NCI-H345 treated with DMSO at 0.1 percent for 48 hours (cell line): ENCODE results near the gene ZDBF2.
"Not testable (repeated sequence)": the region's sequence is repeated elsewhere in the genome, so short reads cannot be mapped to it uniquely, and the experiment has no call there.

ENCODE experiments used
- DNase-seq: peaks from one replicate; lab custom pipeline; 2025; ENCODE audit not compliant: unreplicated experiment; lab: John Stamatoyannopoulos, UW

Gene ZDBF2

DNA sequence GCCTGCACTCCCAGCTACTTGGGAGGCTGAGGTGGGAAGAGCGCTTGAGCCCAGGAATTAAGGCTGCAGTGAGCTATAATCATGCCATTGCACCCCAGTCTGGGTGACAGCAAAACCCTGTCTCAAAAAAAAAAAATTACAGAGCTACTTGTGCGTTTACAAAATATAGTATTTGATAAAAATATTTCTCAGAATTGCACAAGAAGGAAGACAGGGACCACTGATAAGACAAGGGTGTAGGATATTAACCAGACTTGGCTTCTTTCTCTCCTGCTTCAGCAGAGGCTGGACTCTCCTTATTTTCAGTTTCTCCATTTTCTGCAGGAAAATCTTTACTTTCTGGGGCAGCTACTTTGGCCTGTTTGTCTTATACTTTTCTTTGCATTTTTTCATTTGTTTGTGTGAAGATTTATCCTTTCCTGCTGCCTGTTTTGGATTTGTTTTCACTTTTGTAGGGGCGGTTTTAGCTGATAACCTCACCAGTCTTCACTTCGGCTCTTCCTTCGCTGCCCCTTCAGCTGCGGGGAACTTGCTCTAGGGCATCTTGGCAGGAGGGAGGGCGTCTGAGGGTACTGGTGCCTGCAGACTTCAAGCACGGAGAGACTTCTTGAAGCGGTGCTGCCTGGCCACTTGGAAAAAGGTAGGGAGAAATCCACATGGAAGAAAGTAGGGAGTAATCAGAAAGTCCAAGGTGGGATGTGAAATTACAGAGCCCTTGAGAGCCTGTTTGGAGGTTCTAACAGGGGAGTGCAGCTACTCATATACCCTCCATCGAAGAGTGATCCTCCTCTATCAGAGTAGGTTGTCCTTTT is 14.9 kb upstream of the ZDBF2 start:
- DNase-seq: peak; percentile 16

DNA sequence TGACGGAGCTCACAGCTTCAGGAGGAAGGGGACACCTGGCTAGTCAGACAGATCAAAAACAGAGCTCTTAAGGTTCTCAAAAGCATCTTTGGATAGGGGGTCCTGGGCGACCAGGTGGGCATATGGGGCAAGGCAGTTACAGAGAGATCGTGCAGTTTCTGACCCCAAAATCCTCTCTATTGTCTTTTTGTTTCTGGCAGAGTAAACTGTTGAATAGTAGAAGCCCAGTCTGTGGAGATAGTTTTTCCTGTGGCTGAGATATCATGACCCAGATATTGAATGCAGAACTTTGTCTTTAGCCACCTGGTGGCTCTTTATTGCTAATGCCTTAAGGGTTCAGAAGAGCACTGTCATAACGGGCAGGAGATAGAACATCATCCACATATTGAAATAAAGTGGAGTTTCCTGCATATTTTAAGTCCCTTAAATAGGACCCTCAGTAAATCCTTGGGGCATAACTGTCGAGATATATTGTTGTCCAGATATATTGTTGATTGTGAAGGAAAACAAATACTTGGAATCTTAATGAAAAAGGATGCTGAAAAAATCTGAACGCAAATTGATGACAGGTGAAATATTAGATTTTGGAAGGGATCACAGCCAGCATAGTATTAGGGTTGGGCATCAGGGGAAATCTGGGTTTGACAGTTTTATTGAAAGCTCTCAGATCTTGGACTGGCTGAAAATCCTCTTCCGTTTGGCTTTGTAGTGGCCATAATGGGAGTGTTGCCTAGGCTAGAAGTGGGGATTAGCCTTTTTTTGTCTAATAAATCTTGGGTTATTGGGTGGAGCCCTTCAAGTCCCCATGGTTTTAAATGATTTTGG is 14.1 kb upstream of the ZDBF2 start:
- no peak for DNase-seq

DNA sequence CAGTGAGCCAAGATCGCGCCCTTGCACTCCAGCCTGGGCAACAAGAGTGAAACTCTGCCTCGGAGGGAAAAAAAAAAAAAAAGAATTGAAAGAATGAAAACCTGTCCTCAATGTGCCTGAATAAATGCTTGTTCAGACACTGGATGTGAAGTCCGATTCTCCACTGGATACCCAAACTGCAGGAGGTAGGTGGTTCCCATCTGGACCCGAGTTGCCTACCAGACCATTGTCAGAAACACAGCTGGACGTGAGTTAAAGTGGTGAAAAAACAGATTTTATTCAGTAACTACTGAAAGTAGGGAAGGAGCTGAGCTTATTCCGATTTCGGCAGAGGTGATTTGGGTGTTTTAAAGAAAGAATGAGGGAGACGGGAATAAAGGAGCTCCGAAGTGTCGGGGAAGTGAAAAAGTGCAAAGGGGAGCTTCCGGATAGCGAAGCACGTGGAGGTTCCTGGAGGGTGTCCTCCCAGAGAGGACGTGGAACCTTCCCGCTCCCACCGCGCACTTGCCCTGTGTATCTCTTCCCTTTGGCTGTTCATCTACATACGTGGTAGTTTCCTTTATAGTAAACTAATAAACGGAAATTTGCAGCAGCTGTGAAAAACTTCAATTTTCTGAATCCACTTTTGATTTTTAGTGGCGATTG is 10.4 kb upstream of the ZDBF2 start:
- DNase-seq: no peak

DNA sequence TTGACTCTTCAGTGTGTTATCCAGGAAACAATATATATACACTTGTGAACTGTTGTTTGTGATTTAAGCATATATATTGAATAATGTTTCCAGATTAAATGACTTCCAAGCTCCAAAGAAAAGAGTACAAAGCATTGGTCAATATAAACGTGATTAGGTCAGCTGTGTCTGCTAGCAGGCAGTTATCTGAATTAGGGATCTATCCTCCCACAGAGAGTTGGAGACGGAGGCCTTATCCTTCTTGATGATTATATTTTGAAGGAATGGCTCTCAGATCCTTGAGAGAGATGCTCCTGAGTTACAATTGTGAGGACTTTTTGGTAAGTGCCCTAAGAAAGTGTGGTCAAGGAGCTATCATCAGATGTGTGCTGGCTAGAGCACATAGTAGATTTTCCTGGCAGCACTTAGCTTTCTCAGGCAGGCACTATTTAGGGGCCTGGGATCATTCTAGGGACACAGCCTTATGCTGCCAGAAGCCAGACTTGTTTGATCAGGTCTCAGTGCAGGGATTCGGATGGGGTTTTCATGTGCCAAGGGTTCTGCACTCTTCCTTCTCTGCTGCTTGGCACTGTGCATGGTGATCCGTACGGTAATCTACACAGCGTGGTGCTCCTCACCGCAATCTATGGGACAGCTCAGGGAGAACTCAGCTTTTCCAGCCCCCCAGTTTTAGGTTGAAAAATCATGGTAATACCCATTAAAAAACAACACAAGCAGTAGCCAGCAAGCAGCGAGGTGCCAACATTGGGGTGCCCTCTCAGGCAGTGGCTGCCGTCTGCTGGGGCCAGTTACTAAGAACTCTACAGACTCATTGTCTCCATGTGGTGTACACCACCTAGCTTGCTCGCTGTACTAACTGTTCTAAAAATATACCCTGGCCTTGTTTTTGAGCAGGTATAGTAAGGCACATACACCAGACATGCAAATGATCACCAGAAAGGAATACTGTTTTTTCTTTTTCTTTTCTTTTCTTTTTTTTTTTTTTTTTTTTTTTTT is 8.0 kb upstream of the ZDBF2 start:
- no peak for DNase-seq

DNA sequence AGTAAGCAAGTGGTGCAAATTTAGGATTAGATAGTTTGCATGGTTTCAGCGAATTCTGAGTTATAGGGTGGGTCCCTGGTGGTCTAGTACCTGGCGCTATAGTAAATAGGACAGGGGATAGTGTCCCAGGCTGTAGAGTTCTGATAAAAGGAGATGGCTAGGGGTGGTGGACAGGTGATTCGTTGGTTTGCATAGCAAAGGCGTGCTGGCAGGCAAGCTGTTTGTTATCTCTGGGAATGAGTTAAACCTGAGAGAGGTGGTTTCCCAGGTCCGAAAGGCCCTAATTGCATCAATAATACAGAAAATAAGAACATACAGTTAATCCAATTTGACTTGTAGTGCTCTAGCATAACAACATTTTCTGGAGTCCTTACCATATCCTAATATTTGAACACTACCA is 6.9 kb upstream of the ZDBF2 start:
- DNase-seq: no peak

DNA sequence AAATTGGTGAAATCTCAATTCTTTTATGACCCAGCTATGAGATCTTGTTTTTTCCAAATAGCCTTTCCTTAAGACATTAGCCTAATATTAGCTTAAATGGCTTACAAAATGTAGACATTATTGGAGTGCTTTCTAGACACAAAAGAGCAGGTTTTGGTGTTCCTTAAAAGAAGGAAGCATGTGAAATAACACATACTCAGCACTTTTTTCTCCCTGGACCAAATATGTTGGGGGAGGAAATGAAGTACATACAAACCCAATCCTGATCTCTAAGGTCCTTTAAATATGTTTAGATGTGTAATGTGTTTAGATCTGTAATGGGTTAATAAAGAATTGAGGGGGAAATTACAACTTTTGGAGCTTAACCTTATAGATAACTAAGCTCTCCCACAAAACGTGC is 3.4 kb upstream of the ZDBF2 start:
- DNase-seq: no peak

DNA sequence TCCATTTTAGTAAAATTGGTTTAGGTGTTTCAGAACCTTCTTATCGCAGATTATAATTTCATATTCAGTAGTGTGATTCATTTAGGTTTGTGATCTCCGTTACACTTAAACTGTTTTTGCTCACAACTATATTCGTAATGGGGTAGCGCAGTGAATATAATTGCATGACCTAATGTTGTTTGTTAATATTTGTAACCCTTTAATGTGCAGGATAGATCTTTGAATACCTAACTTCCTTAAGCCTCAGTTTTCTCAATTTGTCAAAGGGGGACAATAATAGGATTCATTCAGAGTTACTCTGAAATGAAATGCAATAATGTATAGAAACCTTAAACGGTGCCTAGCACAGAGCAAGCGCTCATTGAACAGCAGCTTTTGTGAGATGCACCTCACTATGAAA is 558 bp upstream of the ZDBF2 start:
- DNase-seq: no peak

DNA sequence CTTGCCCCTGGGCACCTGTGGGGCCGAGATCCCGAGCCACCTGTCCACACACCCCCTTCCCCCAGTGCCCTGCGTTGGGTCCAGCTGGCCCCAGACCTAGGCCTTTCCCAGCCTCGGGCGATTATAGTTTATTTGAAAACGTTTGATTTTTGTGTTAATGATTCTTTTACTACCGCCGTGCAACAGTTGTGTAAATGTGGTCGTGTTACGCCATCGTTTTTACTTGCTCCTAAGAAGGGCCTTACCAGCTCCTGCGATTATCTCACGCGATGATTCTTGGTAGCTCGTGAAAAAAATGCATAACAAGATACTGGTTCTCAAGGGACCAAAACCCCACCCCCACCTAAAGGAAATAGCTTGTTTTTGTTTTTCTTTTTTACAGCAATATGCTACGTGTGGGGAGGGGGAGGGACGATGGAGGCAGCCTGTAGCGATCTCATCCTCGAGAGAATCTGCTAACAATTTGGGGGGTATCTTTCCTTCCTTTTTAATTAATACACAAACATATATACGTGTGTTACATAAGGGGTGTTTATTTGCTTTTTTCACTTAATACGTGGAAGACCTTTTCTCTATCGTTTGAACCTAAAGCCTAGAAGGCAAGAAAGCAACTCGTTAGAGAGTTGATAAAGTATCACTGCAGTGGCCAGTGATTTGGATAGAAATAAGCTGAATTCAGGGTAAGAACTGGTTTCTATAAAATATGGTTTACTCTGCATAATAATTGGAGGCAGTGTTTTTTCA is 1.0 kb downstream of the ZDBF2 start:
- no peak for DNase-seq

DNA sequence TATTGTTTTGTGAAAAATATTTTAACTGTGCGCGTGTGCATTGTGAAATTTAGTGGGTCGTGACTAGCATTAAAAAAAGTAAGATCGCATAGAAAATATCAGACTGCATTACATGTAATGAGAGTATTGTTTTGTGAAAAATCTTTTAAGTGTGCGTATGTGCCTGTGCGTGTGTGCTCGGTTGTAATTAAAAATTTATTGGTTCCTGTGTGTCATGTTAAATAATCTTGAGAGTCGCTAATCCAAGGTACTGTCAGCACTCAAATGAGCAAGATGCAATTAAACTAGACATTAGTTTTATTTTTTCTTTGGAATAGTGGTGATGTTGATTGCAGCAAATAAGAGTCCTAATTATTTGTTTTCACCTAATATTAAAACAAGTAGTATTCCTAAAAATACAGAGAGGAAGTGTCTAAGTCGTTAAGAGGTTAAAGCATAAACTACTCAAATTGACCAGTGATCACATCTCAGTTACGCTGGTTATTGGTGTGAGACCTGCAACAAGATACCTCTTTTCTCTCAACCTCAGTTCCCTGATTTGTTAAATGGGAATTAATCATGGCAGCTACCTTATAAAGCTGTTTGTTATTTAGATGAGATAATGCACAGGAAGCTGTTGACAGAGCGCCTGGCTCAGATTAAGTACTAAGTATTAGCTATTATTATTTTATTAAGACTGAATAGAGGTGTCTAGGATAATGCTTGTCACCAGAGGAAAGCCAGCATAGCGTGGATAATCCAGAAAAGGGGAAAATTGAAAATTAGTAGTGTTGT is 1.9 kb downstream of the ZDBF2 start:
- DNase-seq: no peak

DNA sequence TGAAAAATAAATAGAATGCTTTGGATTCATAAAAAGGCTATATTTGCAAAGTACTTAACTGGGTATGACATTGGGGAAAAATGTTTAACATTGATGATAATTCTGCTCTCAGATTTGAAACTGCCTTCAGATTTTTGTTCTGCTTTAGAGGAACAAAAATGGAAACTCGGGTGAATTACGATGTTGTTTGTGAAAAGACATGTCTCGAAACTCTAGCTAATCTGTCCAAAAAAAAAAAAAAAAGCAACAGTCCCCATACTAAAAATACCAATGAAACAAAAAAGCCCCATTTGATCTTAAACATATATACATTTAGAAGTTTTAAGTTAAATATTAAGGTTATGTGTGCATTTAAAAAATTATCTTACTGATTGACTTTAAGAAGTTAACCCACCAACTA is 3.0 kb downstream of the ZDBF2 start:
- no peak for DNase-seq

DNA sequence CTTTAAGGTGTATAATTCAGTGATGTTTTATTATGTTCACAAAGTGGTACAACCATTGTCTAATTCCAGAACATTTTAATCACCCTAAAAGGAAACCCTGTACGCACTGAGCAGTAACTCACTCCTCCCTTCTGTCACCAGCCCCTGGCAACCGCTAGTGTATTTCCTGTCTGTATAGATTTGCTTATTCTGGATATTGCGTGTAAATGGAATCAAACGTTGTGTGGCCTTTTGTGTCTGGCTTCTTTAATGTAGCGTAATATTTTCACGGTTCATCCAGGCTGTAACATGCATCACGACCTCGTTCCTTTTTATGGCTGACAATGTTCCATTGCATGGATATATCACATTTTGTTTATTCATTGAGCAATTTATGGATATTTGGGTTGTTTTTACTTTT is 8.3 kb downstream of the ZDBF2 start:
- DNase-seq: no peak

DNA sequence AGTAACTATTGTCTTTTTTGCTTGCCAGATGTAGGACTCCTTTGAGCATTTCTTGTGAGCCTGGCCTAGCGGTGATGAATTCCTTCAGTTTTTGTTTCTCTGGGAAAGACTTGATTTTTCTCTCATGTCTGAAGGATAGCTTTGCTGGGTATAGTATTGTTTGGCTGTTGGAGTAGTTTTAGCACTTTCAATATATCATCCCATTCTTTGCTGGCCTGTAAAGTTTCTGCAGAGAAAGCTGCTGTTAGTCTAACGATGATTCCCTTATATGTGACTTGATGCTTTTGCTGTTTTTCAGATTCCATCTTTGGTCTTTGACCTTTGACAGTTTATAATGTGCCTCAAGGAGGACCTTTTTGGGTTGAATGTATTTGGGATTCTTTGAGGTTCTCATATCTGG is 12.7 kb downstream of the ZDBF2 start:
- DNase-seq: no peak

DNA sequence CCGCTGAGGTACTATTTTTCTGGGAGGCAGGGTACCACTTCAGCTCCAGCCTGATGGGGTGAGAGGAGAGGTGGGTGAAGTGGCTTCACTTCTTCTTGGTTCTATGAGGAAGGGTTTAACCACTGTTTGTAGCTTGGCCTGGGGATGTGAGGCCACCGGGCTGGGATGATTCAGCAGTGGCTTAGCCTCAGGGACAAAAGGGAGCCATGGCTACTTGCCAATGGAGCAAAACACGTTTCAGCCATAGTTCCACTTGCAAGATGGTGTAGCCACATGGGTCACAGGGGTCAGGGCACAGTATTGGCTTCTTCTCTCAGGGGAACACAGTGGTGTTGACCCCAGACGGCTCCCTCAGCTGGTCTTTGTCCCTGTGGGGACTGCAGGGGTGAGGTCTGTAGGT is 14.9 kb downstream of the ZDBF2 start:
- no peak for DNase-seq

DNA sequence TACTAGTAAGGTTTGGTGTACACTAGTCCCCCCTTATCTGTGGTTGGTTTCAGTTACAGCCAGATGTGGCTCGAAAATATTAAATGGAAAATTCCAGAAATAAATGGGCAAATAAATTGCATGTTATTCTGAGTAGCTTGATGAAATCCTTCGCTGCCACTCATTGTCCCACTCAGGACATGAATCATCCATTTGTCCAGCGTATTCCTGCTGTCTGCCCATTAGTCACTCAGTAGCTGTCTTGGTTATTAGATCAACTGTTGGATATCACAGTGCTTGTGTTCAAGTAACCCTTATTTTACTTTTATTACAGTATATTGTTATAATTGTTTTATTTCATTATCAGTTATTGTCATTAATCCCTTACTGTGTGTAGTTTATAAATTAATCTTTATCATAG is 21.7 kb downstream of the ZDBF2 start:
- DNase-seq: no peak

DNA sequence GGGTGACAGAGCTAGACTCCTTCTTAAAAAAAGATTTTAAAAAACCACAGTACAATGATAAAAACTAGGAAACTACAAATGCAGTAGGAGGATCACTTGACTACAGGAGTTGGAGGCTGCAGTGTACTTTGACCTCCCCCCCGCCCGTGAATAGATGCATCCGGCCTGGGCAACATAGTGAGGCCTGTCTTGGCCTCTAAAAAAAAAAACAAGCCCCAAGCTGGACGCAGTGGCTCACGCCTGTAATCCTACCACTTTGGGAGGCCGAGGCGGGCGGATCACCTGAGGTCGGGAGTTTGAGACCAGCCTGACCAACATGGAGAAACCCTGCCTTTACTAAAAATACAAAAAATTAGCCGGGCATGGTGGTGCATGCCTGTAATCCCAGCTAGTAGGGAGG is 25.1 kb downstream of the ZDBF2 start:
- DNase-seq: not testable (repeated sequence)

DNA sequence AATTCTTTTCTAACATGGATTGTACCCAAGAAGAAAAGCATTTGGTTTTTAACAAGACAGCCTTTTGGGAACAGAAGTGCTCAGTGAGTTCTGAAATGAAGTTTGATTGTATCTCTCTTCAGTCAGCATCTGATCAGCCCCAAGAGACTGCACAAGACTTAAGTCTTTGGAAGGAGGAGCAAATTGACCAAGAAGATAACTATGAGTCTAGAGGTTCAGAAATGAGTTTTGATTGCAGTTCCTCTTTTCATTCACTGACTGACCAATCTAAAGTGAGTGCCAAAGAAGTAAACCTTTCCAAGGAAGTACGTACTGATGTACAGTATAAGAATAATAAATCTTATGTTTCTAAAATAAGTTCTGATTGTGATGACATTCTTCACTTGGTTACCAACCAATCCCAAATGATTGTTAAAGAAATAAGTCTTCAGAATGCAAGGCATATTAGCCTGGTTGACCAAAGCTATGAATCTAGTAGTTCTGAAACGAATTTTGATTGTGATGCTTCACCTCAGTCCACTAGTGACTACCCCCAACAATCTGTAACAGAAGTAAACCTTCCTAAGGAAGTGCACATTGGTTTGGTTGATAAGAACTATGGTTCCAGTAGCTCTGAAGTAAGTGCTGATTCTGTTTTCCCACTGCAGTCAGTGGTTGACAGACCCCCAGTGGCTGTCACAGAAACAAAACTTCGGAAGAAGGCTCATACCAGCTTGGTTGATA is 31.2 kb downstream of the ZDBF2 start:
- DNase-seq: no peak

DNA sequence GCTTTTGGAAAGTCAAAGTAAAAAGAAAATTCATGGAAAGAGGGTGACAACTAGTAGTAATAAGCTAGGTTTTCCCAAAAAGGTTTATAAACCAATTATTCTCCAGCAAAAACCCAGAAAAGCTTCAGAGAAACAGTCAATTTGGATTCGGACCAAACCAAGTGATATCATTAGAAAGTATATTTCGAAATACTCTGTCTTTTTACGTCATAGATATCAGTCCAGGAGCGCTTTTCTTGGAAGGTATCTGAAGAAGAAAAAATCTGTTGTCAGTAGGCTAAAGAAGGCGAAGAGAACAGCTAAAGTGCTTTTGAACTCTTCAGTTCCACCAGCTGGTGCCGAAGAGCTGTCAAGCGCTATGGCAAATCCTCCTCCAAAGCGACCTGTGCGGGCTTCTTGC is 36.6 kb downstream of the ZDBF2 start:
- DNase-seq: no peak

DNA sequence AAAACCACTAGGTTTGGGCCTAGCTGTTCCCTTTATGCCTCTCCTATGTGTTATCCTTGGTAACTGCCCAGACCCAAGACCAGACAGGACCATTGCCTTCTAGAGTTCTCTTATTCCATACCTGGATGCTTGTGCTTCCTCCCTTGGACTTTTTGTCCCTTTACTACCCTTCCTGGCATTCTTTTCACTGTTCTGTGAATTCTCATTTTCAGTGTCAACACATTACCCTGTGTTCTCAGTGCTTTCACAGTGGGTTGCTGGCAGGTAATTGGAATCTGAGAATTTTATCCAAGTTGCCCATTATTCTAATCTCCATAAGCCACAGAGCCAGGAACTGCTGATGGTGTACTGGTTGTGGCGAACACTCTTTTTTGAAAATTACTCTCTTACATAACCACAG is 41.7 kb downstream of the ZDBF2 start:
- no peak for DNase-seq

DNA sequence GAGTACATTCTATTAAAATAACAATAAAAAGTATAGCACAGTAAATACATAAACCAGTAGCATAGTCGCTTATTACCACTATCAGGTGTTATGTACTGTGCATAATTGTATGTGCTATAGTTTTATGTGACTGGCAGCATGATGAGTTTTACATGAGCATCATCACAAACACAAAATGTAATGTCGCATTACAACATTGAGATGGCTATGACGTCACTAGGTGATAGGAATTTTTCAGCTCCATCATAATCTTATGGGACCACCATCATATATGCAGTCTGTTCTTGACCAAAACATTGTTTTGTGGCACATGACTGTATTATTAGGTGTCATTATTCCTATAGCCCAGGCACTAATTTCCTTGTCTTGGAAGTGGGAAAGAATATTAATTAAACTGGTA is 48.6 kb downstream of the ZDBF2 start:
- no peak for DNase-seq
